Activated CD4-positive, alpha-beta T cell treated with anti-CD3 and anti-CD28 coated beads for 36 hours (primary cell): ENCODE results near the gene PRR5L. TPM values are rescaled to one million over a fixed set of nuclear protein-coding genes. Genes with fewer than 3 reads are reported as not detected.

Experiments
- ATAC-seq: fragments of 200-7000 bp; cut with Tn5 transposase; one replicate; pipeline ENCODE4 v1.10.0; 2021; ENCODE audit warnings: mild to moderate bottlenecking, moderate library complexity
- CTCF ChIA-PET: fragments of 350-600 bp; sonication (Branson Sonifier 250); formaldehyde crosslinking; loops from one replicate; lab custom pipeline; 2021; ENCODE audit warnings: antibody characterized with exemption; lab: Charles Lee
- POLR2A ChIA-PET: fragments of 350-600 bp; sonication (Branson Sonifier 250); formaldehyde crosslinking; loops from one replicate; lab custom pipeline; 2021; ENCODE audit warnings: antibody characterized with exemption, inconsistent platforms; lab: Charles Lee
- DNase-seq: peaks from one replicate; pipeline ENCODE4 v3.0.0-alpha.2; 2020
- H3K27ac Mint-ChIP-seq: one replicate; pipeline ENCODE4 v1.8.0; 2021; ENCODE audit warnings: mixed read lengths
- H3K27me3 Mint-ChIP-seq: one replicate; pipeline ENCODE4 v1.8.0; 2021; ENCODE audit warnings: mixed read lengths
- H3K36me3 Mint-ChIP-seq: one replicate; pipeline ENCODE4 v1.8.0; 2021; ENCODE audit warnings: low read depth, mixed read lengths
- H3K4me1 Mint-ChIP-seq: one replicate; pipeline ENCODE4 v1.8.0; 2021; ENCODE audit warnings: mixed read lengths
- H3K4me3 Mint-ChIP-seq: one replicate; pipeline ENCODE4 v1.8.0; 2021; ENCODE audit warnings: mild to moderate bottlenecking, moderate library complexity, mixed read lengths
- H3K9me3 Mint-ChIP-seq: one replicate; pipeline ENCODE4 v1.8.0; 2021; ENCODE audit warnings: low read depth, mixed read lengths
- intact Hi-C, 2 experiments: fragments of 100-400 bp; cut with DNase I in 1 of 2; cut with micrococcal nuclease in 1 of 2; formaldehyde crosslinking; loops; one replicate each; pipeline versions ENCODE4 v1.14.2 to v1.15.1; 2022 to 2024; cut with DNase I, micrococcal nuclease
- total RNA-seq, 2 experiments: library from RNA; stranded (reverse); gene quantifications; one replicate each; pipeline ENCODE4 v1.2.3, GENCODE V29; 2021

Gene PRR5L
- total RNA-seq, 2 experiments from 2014 or later: 23.2 to 28.6 TPM

- ChIA-PET POLR2A (no interaction called here), CTCF (no interaction called here)
- Mint-ChIP-seq H3K9me3 (no peaks in the 10 kb centered on the region), H3K27ac (no peak overlapping the region), H3K4me1 (peaks cover 26% of the 10 kb centered on the region), H3K4me3 (no peak overlapping the region), H3K27me3 (peaks cover 22% of the 10 kb centered on the region), H3K36me3 (no peaks in the 10 kb centered on the region)
- DNase-seq (no peak), ATAC-seq (no peak)
- intact Hi-C loops: no loop called here
Observed at GRCh38 chr11:36365907-36366306, 69.8 kb downstream of the PRR5L start.

GRCh38 chr11:36367806-36368680 lies 72.0 kb downstream of the PRR5L start:
- CTCF ChIA-PET: interaction anchor here (1.1 to 1.6 kb wide), 2 partner anchors 76 to 125 kb away, joined by 3 to 4 read pairs; no protein-coding TSS in a partner anchor
- intact Hi-C loops: no loop called here
- H3K9me3 Mint-ChIP-seq: no peaks in the 10 kb centered on the region
- H3K27ac Mint-ChIP-seq: no peak overlapping the region
- ATAC-seq: no peak
- POLR2A ChIA-PET: no interaction called here
- peaks cover 7% of the 10 kb centered on the region for H3K4me1 Mint-ChIP-seq
- H3K4me3 Mint-ChIP-seq: no peak overlapping the region
- peaks cover 23% of the 10 kb centered on the region for H3K27me3 Mint-ChIP-seq
- DNase-seq: no peak
- no peaks in the 10 kb centered on the region for H3K36me3 Mint-ChIP-seq

DNA sequence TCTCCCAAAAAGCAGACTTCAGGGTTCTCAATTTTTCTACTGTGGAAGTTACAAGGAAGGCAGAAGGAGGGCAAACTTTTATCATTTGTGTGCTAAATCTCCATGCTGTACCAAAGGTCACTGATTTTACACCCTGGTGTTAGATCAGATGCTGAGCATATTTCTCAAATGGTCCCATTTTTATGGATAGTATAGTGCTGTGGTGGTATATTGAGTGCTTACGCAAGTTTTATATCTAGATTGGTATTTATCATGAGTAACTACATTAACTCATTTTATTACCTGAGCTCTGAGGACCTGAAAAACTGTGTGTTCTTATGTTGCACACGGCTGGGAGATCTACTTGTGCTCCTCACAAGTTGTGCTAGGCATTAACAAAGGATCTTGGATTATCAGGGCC lies 75.1 kb downstream of the PRR5L start:
- H3K27ac Mint-ChIP-seq: no peak overlapping the region
- DNase-seq: no peak
- CTCF ChIA-PET: no interaction called here
- POLR2A ChIA-PET: no interaction called here
- no peaks in the 10 kb centered on the region for H3K36me3 Mint-ChIP-seq
- intact Hi-C loops: no loop called here
- H3K4me1 Mint-ChIP-seq: peaks cover 10% of the 10 kb centered on the region
- H3K9me3 Mint-ChIP-seq: no peaks in the 10 kb centered on the region
- H3K27me3 Mint-ChIP-seq: peaks cover 20% of the 10 kb centered on the region
- no peak overlapping the region for H3K4me3 Mint-ChIP-seq
- ATAC-seq: no peak

DNA sequence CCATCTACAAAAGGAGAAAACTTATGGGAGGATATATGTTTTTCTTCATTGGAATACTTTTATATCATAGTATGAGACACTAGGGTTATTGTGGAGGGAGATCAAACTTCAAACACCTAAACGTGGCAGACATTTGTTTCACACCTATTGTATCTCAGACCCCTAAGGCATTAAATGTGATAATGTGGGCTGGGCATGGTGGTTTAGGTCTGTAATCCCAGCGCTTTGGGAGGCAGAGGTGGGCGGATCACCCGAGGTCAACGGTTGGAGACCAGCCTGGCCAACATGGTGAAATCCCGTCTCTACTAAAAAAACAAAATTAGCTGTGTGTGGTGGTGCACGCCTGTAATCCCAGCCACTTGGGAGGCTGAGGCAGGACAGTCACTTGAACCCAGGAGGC lies 75.5 kb downstream of the PRR5L start:
- no peak overlapping the region for H3K4me3 Mint-ChIP-seq
- ChIA-PET POLR2A (no interaction called here), CTCF (no interaction called here)
- no peaks in the 10 kb centered on the region for H3K36me3 Mint-ChIP-seq
- H3K27ac Mint-ChIP-seq: no peak overlapping the region
- H3K27me3 Mint-ChIP-seq: peaks cover 20% of the 10 kb centered on the region
- no peaks in the 10 kb centered on the region for H3K9me3 Mint-ChIP-seq
- ATAC-seq (no peak), DNase-seq (no peak)
- H3K4me1 Mint-ChIP-seq: peaks cover 10% of the 10 kb centered on the region
- intact Hi-C loops: no loop called here

- H3K4me3 Mint-ChIP-seq: no peak overlapping the region
- peaks cover 13% of the 10 kb centered on the region for H3K4me1 Mint-ChIP-seq
- no peak overlapping the region for H3K27ac Mint-ChIP-seq
- no peaks in the 10 kb centered on the region for H3K36me3 Mint-ChIP-seq
- peaks cover 23% of the 10 kb centered on the region for H3K27me3 Mint-ChIP-seq
- H3K9me3 Mint-ChIP-seq: no peaks in the 10 kb centered on the region
- DNase-seq (no peak), ATAC-seq (no peak)
- intact Hi-C loops: no loop called here
- ChIA-PET CTCF (interaction anchor here (0.6 to 1.7 kb wide), 3 partner anchors 9 to 994 kb away, joined by 3 to 4 read pairs (median 4); no protein-coding TSS in a partner anchor), POLR2A (no interaction called here)
Observed at GRCh38 chr11:36372101-36372771, 76.1 kb downstream of the PRR5L start.

GRCh38 chr11:36373016-36374010 lies 77.2 kb downstream of the PRR5L start:
- Mint-ChIP-seq H3K36me3 (peaks cover 9% of the 10 kb centered on the region), H3K9me3 (no peaks in the 10 kb centered on the region), H3K4me1 (peaks cover 21% of the 10 kb centered on the region), H3K27ac (no peak overlapping the region), H3K4me3 (no peak overlapping the region), H3K27me3 (peaks cover 28% of the 10 kb centered on the region)
- DNase-seq: no peak
- ChIA-PET POLR2A (interaction anchor here (0.6 kb wide), 1 partner anchor 1117 kb away, joined by 3 read pairs; no protein-coding TSS in a partner anchor), CTCF (interaction anchor here (0.5 to 2.4 kb wide), 6 partner anchors 10 to 995 kb away, joined by 3 to 8 read pairs (median 4); no protein-coding TSS in a partner anchor)
- ATAC-seq: no peak
- intact Hi-C loops: no loop called here

DNA sequence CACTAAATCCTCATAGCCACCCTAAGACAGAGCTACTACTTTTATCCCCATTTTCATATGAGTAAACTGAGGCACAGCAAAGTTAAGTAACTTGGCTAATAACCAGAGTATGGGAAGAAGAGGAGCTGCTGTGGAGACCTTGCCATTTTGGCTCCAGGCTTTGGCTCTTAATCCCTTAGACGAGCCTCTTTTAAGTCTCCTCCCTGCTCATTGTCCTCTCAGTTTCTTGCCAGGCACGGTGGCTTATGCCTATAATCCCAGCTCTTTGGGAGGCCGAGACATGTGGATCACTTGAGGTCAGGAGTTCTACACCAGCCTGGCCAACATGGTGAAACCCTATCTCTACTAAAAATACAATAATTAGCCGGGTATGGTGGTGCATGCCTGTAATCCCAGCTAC lies 78.6 kb downstream of the PRR5L start:
- Mint-ChIP-seq H3K36me3 (peaks cover 18% of the 10 kb centered on the region), H3K27ac (no peak overlapping the region), H3K9me3 (no peaks in the 10 kb centered on the region), H3K4me3 (no peak overlapping the region), H3K4me1 (peaks cover 30% of the 10 kb centered on the region), H3K27me3 (peaks cover 40% of the 10 kb centered on the region)
- ChIA-PET CTCF (interaction anchor here (0.9 to 2.4 kb wide), 6 partner anchors 10 to 118 kb away, joined by 3 to 10 read pairs (median 6); no protein-coding TSS in a partner anchor), POLR2A (interaction anchor here (0.8 kb wide), 1 partner anchor 28 kb away, joined by 3 read pairs; no protein-coding TSS in a partner anchor)
- intact Hi-C loops: loop anchor here (5.0 kb wide), 5 partner anchors 48 to 118 kb away; no protein-coding TSS in a partner anchor
- DNase-seq (no peak), ATAC-seq (no peak)

- H3K36me3 Mint-ChIP-seq: peaks cover 24% of the 10 kb centered on the region
- H3K27me3 Mint-ChIP-seq: peaks cover 39% of the 10 kb centered on the region
- ChIA-PET POLR2A (interaction anchor here (0.6 to 0.8 kb wide), 4 partner anchors 23 to 98 kb away, joined by 3 to 4 read pairs (median 3); no protein-coding TSS in a partner anchor), CTCF (interaction anchor here (0.6 to 2.4 kb wide), 10 partner anchors 10 to 165 kb away, joined by 3 to 10 read pairs (median 4); no protein-coding TSS in a partner anchor)
- H3K27ac Mint-ChIP-seq: peak overlapping the region; percentile 67
- no peak for DNase-seq
- intact Hi-C loops: loop anchor here (2.0 to 5.0 kb wide), 6 partner anchors 15 to 117 kb away; no protein-coding TSS in a partner anchor
- ATAC-seq: no peak
- H3K4me3 Mint-ChIP-seq: peak overlapping the region; percentile 92
- H3K9me3 Mint-ChIP-seq: no peaks in the 10 kb centered on the region
- H3K4me1 Mint-ChIP-seq: peaks cover 30% of the 10 kb centered on the region
Observed at GRCh38 chr11:36375353-36376008, 79.4 kb downstream of the PRR5L start.

GRCh38 chr11:36376009-36376887 lies 80.2 kb downstream of the PRR5L start:
- CTCF ChIA-PET: interaction anchor here (0.6 to 2.4 kb wide), 9 partner anchors 9 to 165 kb away, joined by 3 to 10 read pairs (median 4); no protein-coding TSS in a partner anchor
- DNase-seq (peak; percentile 45), ATAC-seq (peak; percentile 8)
- peaks cover 29% of the 10 kb centered on the region for H3K36me3 Mint-ChIP-seq
- peaks cover 33% of the 10 kb centered on the region for H3K4me1 Mint-ChIP-seq
- H3K4me3 Mint-ChIP-seq: peak overlapping the region; percentile 92
- no peaks in the 10 kb centered on the region for H3K9me3 Mint-ChIP-seq
- POLR2A ChIA-PET: interaction anchor here (0.6 to 0.9 kb wide), 3 partner anchors 24 to 132 kb away, joined by 3 to 4 read pairs (median 3); no protein-coding TSS in a partner anchor
- H3K27me3 Mint-ChIP-seq: peaks cover 41% of the 10 kb centered on the region
- H3K27ac Mint-ChIP-seq: peak overlapping the region; percentile 84
- intact Hi-C loops: loop anchor here (2.0 to 5.0 kb wide), 6 partner anchors 15 to 116 kb away; no protein-coding TSS in a partner anchor
